GM12878 (cell line): Measurements from ENCODE around the gene CD14.

Experiments
- CREB1 ChIP-seq: IDR thresholded peaks from 2 replicates; pipeline ENCODE4 v1.6.1; 2012; ENCODE audit warnings: low read depth, mild to moderate bottlenecking, inconsistent platforms
- FOXK2 ChIP-seq: fragments of 450-650 bp; IDR thresholded peaks from 2 replicates; pipeline ENCODE4 v1.6.1; 2017; ENCODE audit warnings: mild to moderate bottlenecking, moderate library complexity
- RBBP5 ChIP-seq: fragments of 200-600 bp; sonication (generic); conservative IDR thresholded peaks from 2 replicates; pipeline ENCODE4 v1.6.1; 2016
- TF ChIP-seq, protein P1 (sequence below), 3 experiments: IDR thresholded peaks in 2 of 3; conservative IDR thresholded peaks in 1 of 3; 2 replicates each; pipeline ENCODE4 v1.5.1; 2011; ENCODE audit warnings: low read depth in 3 of 3, low read length in 3 of 3, mild to moderate bottlenecking in 3 of 3, control low read depth in 2 of 3, moderate library complexity in 2 of 3, inconsistent platforms in 1 of 3, mixed read lengths in 1 of 3; ENCODE audit not compliant: control insufficient read depth in 2 of 3, insufficient read depth in 1 of 3; ENCODE audit errors: extremely low read depth in 1 of 3
- TF ChIP-seq, protein P2 (sequence below): IDR thresholded peaks from 2 replicates; pipeline ENCODE4 v1.6.1; 2012; ENCODE audit warnings: mild to moderate bottlenecking, low read depth, low read length

DNA sequence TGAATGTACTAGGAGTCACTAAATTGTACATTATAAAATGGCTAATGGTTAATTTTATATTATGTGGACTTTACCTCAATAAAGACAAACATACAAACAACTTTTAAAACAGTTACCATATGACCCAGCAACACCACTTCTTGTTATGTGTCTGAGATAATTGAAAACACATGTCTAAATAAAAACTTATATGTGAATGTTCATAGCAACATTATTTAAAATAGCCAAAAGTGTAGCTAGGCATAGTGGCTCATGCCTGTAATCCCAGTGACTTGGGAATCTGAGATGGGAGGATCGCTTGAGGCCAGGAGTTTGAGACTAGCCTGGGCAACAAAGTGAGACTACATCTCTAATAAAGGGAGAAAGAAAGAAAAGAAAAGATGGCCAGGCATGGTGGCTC is 45.5 kb downstream of the CD14 start:
- no peak for TF ChIP-seq RBBP5
- TF ChIP-seq, protein P1, sequence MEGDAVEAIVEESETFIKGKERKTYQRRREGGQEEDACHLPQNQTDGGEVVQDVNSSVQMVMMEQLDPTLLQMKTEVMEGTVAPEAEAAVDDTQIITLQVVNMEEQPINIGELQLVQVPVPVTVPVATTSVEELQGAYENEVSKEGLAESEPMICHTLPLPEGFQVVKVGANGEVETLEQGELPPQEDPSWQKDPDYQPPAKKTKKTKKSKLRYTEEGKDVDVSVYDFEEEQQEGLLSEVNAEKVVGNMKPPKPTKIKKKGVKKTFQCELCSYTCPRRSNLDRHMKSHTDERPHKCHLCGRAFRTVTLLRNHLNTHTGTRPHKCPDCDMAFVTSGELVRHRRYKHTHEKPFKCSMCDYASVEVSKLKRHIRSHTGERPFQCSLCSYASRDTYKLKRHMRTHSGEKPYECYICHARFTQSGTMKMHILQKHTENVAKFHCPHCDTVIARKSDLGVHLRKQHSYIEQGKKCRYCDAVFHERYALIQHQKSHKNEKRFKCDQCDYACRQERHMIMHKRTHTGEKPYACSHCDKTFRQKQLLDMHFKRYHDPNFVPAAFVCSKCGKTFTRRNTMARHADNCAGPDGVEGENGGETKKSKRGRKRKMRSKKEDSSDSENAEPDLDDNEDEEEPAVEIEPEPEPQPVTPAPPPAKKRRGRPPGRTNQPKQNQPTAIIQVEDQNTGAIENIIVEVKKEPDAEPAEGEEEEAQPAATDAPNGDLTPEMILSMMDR (IDR thresholded peaks at IDR 0.05 in 2 of 3, conservative IDR thresholded peaks at IDR 0.05 in 1 of 3; ENCODE audit: control insufficient read depth in 2 of 3, extremely low read depth in 1 of 3, insufficient read depth in 1 of 3, low read depth in 3 of 3, low read length in 3 of 3): no peak
- TF ChIP-seq, protein P2, sequence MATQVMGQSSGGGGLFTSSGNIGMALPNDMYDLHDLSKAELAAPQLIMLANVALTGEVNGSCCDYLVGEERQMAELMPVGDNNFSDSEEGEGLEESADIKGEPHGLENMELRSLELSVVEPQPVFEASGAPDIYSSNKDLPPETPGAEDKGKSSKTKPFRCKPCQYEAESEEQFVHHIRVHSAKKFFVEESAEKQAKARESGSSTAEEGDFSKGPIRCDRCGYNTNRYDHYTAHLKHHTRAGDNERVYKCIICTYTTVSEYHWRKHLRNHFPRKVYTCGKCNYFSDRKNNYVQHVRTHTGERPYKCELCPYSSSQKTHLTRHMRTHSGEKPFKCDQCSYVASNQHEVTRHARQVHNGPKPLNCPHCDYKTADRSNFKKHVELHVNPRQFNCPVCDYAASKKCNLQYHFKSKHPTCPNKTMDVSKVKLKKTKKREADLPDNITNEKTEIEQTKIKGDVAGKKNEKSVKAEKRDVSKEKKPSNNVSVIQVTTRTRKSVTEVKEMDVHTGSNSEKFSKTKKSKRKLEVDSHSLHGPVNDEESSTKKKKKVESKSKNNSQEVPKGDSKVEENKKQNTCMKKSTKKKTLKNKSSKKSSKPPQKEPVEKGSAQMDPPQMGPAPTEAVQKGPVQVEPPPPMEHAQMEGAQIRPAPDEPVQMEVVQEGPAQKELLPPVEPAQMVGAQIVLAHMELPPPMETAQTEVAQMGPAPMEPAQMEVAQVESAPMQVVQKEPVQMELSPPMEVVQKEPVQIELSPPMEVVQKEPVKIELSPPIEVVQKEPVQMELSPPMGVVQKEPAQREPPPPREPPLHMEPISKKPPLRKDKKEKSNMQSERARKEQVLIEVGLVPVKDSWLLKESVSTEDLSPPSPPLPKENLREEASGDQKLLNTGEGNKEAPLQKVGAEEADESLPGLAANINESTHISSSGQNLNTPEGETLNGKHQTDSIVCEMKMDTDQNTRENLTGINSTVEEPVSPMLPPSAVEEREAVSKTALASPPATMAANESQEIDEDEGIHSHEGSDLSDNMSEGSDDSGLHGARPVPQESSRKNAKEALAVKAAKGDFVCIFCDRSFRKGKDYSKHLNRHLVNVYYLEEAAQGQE: no peak
- TF ChIP-seq FOXK2: no peak
- no peak for TF ChIP-seq CREB1
